ENCODE measurements around the gene STARD8.

- TF ChIP-seq, protein P1, sequence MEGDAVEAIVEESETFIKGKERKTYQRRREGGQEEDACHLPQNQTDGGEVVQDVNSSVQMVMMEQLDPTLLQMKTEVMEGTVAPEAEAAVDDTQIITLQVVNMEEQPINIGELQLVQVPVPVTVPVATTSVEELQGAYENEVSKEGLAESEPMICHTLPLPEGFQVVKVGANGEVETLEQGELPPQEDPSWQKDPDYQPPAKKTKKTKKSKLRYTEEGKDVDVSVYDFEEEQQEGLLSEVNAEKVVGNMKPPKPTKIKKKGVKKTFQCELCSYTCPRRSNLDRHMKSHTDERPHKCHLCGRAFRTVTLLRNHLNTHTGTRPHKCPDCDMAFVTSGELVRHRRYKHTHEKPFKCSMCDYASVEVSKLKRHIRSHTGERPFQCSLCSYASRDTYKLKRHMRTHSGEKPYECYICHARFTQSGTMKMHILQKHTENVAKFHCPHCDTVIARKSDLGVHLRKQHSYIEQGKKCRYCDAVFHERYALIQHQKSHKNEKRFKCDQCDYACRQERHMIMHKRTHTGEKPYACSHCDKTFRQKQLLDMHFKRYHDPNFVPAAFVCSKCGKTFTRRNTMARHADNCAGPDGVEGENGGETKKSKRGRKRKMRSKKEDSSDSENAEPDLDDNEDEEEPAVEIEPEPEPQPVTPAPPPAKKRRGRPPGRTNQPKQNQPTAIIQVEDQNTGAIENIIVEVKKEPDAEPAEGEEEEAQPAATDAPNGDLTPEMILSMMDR (IDR thresholded peaks at IDR 0.05; ENCODE audit: extremely low read depth in 1 of 2, insufficient read depth in 1 of 2, low read depth in 1 of 2, low read length in 2 of 2): peak; percentile 58 to 69
- TF ChIP-seq EZH2 (IDR thresholded peaks at IDR 0.05; ENCODE audit: borderline replicate concordance, low read depth, low read length, severe bottlenecking): no peak
- TF ChIP-seq POLR2A (IDR thresholded peaks at IDR 0.05; ENCODE audit: low read depth, low read length): no peak
- TF ChIP-seq, protein P2, sequence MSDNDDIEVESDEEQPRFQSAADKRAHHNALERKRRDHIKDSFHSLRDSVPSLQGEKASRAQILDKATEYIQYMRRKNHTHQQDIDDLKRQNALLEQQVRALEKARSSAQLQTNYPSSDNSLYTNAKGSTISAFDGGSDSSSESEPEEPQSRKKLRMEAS (IDR thresholded peaks at IDR 0.05; ENCODE audit: insufficient read depth, insufficient read length): no peak
Observed at GRCh38 chrX:68732906-68733493, 85.5 kb downstream of the STARD8 start.
